Endothelial cell of umbilical vein (primary cell): ENCODE results near the gene ANKS1A. TPM values are rescaled to one million over a fixed set of nuclear protein-coding genes. Genes with fewer than 3 reads are reported as not detected.

Source experiments
- BruUV-seq: library from RNA; stranded (reverse); fragments of 400-500 nt; replicated peaks from 2 replicates; lab custom pipeline; 2021; lab: Mats Ljungman, UMichigan
- CTCF ChIA-PET: fragments of 300-600, 350-600 bp; sonication (Branson Sonifier 250); formaldehyde crosslinking; loops from one replicate; lab custom pipeline; 2021; ENCODE audit warnings: antibody characterized with exemption, inconsistent platforms; lab: Charles Lee
- POLR2A ChIA-PET: fragments of 300-600, 350-600 bp; sonication (Branson Sonifier 250); formaldehyde crosslinking; loops from one replicate; lab custom pipeline; 2021; ENCODE audit warnings: antibody characterized with exemption, inconsistent platforms; lab: Charles Lee
- DNase-seq: peaks from one replicate; pipeline ENCODE4 v3.0.0-alpha.2; 2011; ENCODE audit warnings: low read depth, low spot score
- FAIRE-seq: peaks from 2 replicates; lab custom pipeline; 2011; peaks lifted over from hg19 to GRCh38; lab: Jason Lieb, UNC
- H2AFZ ChIP-seq: 2 replicates; pipeline ENCODE4 v1.6.0; 2012; ENCODE audit warnings: low read depth, low read length, control low read depth, inconsistent platforms
- H3K27ac ChIP-seq: 2 replicates; pipeline ENCODE4 v1.5.1; 2011; ENCODE audit warnings: low read depth, mild to moderate bottlenecking, control low read depth, low read length, moderate library complexity; ENCODE audit not compliant: insufficient read depth
- H3K27me3 ChIP-seq, 2 experiments: 2 replicates each; pipeline versions ENCODE4 v1.6.0 to v1.6.1; 2011; ENCODE audit warnings: low read length in 2 of 2, mixed read lengths in 1 of 2; ENCODE audit not compliant: control insufficient read depth in 2 of 2, insufficient read depth in 2 of 2
- H3K36me3 ChIP-seq, 2 experiments: 2 replicates in 1 of 2; 3 replicates in 1 of 2; pipeline ENCODE4 v1.5.1; 2011; ENCODE audit warnings: low read length in 2 of 2, mild to moderate bottlenecking in 1 of 2, moderate library complexity in 1 of 2; ENCODE audit not compliant: control insufficient read depth in 2 of 2, insufficient read depth in 2 of 2; ENCODE audit errors: extremely low read depth in 1 of 2
- H3K4me1 ChIP-seq: 3 replicates; pipeline ENCODE4 v1.5.1; 2011; ENCODE audit warnings: mild to moderate bottlenecking, low read length; ENCODE audit not compliant: control insufficient read depth, insufficient read depth; ENCODE audit errors: extremely low read depth
- H3K4me2 ChIP-seq: 2 replicates; pipeline ENCODE4 v1.6.1; 2011; ENCODE audit warnings: low read length, control low read depth, mixed read lengths; ENCODE audit not compliant: insufficient read depth
- H3K4me3 ChIP-seq, 3 experiments: fragments of 200-600 bp in 1 of 3; sonication (generic), shearing (Covaris generic) in 1 of 3; replicated peaks in 1 of 3; 2 replicates each; pipeline ENCODE4 v1.5.1; 2011 to 2016; ENCODE audit warnings: control low read depth in 3 of 3, low read length in 3 of 3, mild to moderate bottlenecking in 2 of 3, inconsistent platforms in 1 of 3, low read depth in 1 of 3, moderate library complexity in 1 of 3; ENCODE audit not compliant: insufficient read depth in 1 of 3
- H3K79me2 ChIP-seq: 2 replicates; pipeline ENCODE4 v1.6.0; 2012; ENCODE audit warnings: low read length, inconsistent platforms; ENCODE audit not compliant: control insufficient read depth, insufficient read depth
- H3K9ac ChIP-seq: replicated peaks from 2 replicates; pipeline ENCODE3; 2011; ENCODE audit warnings: low read length, control low read depth; ENCODE audit not compliant: insufficient read depth; ENCODE audit errors: extremely low read depth
- H3K9me1 ChIP-seq: replicated peaks from 3 replicates; pipeline ENCODE4 v1.6.0; 2011; ENCODE audit warnings: mild to moderate bottlenecking, low read length; ENCODE audit not compliant: control insufficient read depth, insufficient read depth; ENCODE audit errors: extremely low read depth
- H3K9me3 ChIP-seq: replicated peaks from 2 replicates; pipeline ENCODE4 v1.5.1; 2012; ENCODE audit warnings: low read length, inconsistent platforms; ENCODE audit not compliant: control insufficient read depth, insufficient read depth
- H4K20me1 ChIP-seq: replicated peaks from 2 replicates; pipeline ENCODE3; 2011; ENCODE audit warnings: mild to moderate bottlenecking, low read length; ENCODE audit not compliant: control insufficient read depth, insufficient read depth; ENCODE audit errors: extremely low read depth
- FOS ChIP-seq: IDR thresholded peaks from 2 replicates; pipeline ENCODE4 v1.6.1; 2011; ENCODE audit warnings: mild to moderate bottlenecking, low read length, moderate library complexity, borderline replicate concordance; ENCODE audit not compliant: insufficient read depth
- GATA2 ChIP-seq: IDR thresholded peaks from 2 replicates; pipeline ENCODE4 v1.7.0; 2011; ENCODE audit warnings: low read depth, mild to moderate bottlenecking, moderate library complexity, mixed read lengths, low read length; ENCODE audit not compliant: insufficient read length, insufficient read depth
- MYC ChIP-seq: IDR thresholded peaks from one replicate; pipeline ENCODE4 v1.6.1; 2011; ENCODE audit warnings: mild to moderate bottlenecking, low read depth, low read length
- POLR2A ChIP-seq: IDR thresholded peaks from 2 replicates; pipeline ENCODE4 v1.6.1; 2012; ENCODE audit warnings: low read depth, mild to moderate bottlenecking, control low read depth, low read length
- dilution Hi-C: fragments of 300-500 bp; cut with MboI; formaldehyde crosslinking; loops from one replicate; pipeline ENCODE4 v1.15.0; 2019; ENCODE audit warnings: low sequenced_read_pairs; ENCODE audit not compliant: extremely low pct_ligation_motif_present
- intact Hi-C: fragments of 100-400 bp; cut with micrococcal nuclease; formaldehyde crosslinking; loops from one replicate; pipeline ENCODE4 v1.10.0; 2022
- polyA plus RNA-seq, 4 experiments: library from polyadenylated mRNA; depleted of rRNA in 3 of 4; stranded (reverse) in 3 of 4; unstranded in 1 of 4; fragments of >200 nt; gene quantifications; 2 replicates each; pipeline versions ENCODE4 v1.2.1 to v1.2.3, GENCODE V29; 2011 to 2012; ENCODE audit warnings: missing spikeins in 1 of 4
- total RNA-seq: library from RNA; stranded (reverse); gene quantifications from 2 replicates; pipeline ENCODE4 v1.2.3, GENCODE V29; 2021

ANKS1A gene
- total and polyA plus RNA-seq, 2 donors (not counting 3 experiments of a cell fraction or from before 2014, with no cell fraction given) = 8.9 to 26.1 TPM

DNA sequence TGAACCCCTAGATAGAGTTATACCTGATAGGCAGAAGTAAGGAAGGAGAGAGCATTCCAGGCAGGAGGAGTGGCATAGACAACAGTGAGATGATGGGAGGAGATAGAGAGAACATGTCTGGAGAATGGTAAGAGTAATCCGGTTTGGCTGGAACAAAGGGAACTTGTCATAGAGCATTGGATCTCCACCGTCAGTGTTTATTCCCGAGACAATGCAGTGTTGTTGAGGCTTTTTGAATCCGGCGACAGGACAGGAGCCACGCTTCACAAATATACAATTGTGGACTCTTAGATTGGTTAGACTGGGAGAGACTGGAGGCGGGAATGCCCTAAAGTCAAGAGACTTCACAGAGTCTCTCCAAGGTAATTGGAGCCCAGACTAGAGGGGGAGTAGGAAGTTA lies 119.8 kb downstream of the ANKS1A start:
- no peak for DNase-seq
- no peaks in the 10 kb centered on the region for H3K79me2 ChIP-seq
- ChIA-PET CTCF (interaction anchor here (1.8 kb wide), 1 partner anchor 22 kb away, joined by 7 read pairs; no protein-coding TSS in a partner anchor), POLR2A (no interaction called here)
- no peak overlapping the region for H3K27ac ChIP-seq
- dilution Hi-C loops = no loop called here
- H3K36me3 ChIP-seq = no peaks in the 10 kb centered on the region
- intact Hi-C loops = no loop called here
- H3K9me1 ChIP-seq = no peaks in the 10 kb centered on the region
- peaks cover 12% of the 10 kb centered on the region for H3K4me1 ChIP-seq
- H3K4me2 ChIP-seq = no peak overlapping the region
- H3K9ac ChIP-seq = no peak overlapping the region
- no peak for FAIRE-seq
- no peak overlapping the region for H2AFZ ChIP-seq
- H3K4me3 ChIP-seq = no peak overlapping the region
- no peaks in the 10 kb centered on the region for H3K9me3 ChIP-seq
- no TSS peak for BruUV-seq
- H3K27me3 ChIP-seq = no peaks in the 10 kb centered on the region
- no peaks in the 10 kb centered on the region for H4K20me1 ChIP-seq
- TF ChIP-seq FOS (no peak), MYC (no peak), GATA2 (no peak)

- CTCF ChIA-PET = interaction anchor here (0.8 to 2.1 kb wide), 7 partner anchors 11 to 106 kb away, joined by 3 to 9 read pairs (median 5); no protein-coding TSS in a partner anchor
Observed at GRCh38 chr6:35011096-35012041, 122.3 kb downstream of the ANKS1A start.

More at GRCh38 chr6:35011096-35012041, 122.3 kb downstream of the ANKS1A start:
- dilution Hi-C loops (no loop called here), intact Hi-C loops (no loop called here)
- no peaks in the 10 kb centered on the region for H4K20me1 ChIP-seq
- H3K9me3 ChIP-seq = no peaks in the 10 kb centered on the region
- H3K4me3 ChIP-seq = no peak overlapping the region
- no peaks in the 10 kb centered on the region for H3K36me3 ChIP-seq
- H3K27ac ChIP-seq = no peak overlapping the region
- H3K4me2 ChIP-seq = no peak overlapping the region
- BruUV-seq = no TSS peak
- H3K9me1 ChIP-seq = no peaks in the 10 kb centered on the region
- H3K4me1 ChIP-seq = peaks cover 32% of the 10 kb centered on the region
- FAIRE-seq (no peak), DNase-seq (peak; percentile 38)
- no peaks in the 10 kb centered on the region for H3K79me2 ChIP-seq
- POLR2A ChIA-PET = no interaction called here
- H2AFZ ChIP-seq = no peak overlapping the region
- TF ChIP-seq GATA2 = peak; percentile 35
- TF ChIP-seq POLR2A = no peak
- no peaks in the 10 kb centered on the region for H3K27me3 ChIP-seq
- H3K9ac ChIP-seq = no peak overlapping the region
